ENCODE data around the gene DAGLA.

GRCh38 chr11:61632096-61632495, 48.1 kb upstream of the DAGLA start:
- no peak for TF ChIP-seq EZH2phosphoT487 (IDR thresholded peaks at IDR 0.05; ENCODE audit: insufficient read depth, low read depth)
- TF ChIP-seq EZH2 (IDR thresholded peaks at IDR 0.05; ENCODE audit: insufficient read depth, poor library complexity, severe bottlenecking) = no peak

Measured in GM23248 (cell line).